ENCODE results near the gene KRT13.
"Not testable (repeated sequence)": the region's sequence is repeated elsewhere in the genome, so short reads cannot be mapped to it uniquely, and the experiment has no call there.

The KRT13 gene

DNA sequence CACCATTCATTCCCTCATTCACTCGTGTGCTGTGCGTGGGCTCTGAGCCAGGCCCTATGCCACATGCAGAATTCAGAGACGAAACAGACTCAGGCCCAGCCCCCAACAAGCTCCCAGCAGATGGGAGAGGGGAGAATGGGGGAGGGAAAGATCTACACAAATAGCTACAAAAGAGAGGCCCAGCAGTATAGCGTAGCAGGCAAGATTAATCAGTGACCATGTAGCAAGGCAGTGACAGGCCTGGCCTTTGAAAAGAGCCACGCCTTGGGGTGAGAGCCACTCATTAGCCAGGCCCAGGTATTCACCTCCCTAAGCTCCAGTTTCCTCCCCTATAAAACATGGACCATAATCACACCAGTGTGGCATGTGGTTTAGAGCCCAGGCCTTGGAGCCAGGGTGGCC, 39.1 kb upstream of the KRT13 start:
- no peak overlapping the region for H3K4me3 ChIP-seq (ENCODE audit: low read depth, low read length)
- TF ChIP-seq, protein P1, sequence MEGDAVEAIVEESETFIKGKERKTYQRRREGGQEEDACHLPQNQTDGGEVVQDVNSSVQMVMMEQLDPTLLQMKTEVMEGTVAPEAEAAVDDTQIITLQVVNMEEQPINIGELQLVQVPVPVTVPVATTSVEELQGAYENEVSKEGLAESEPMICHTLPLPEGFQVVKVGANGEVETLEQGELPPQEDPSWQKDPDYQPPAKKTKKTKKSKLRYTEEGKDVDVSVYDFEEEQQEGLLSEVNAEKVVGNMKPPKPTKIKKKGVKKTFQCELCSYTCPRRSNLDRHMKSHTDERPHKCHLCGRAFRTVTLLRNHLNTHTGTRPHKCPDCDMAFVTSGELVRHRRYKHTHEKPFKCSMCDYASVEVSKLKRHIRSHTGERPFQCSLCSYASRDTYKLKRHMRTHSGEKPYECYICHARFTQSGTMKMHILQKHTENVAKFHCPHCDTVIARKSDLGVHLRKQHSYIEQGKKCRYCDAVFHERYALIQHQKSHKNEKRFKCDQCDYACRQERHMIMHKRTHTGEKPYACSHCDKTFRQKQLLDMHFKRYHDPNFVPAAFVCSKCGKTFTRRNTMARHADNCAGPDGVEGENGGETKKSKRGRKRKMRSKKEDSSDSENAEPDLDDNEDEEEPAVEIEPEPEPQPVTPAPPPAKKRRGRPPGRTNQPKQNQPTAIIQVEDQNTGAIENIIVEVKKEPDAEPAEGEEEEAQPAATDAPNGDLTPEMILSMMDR (IDR thresholded peaks at IDR 0.05; ENCODE audit: low read depth, low read length), result no peak
- in situ Hi-C loops (cut with HindIII; ENCODE audit: low sequenced_read_pairs), result no loop called here
- no peak for DNase-seq (ENCODE audit: low read depth, low spot score)

DNA sequence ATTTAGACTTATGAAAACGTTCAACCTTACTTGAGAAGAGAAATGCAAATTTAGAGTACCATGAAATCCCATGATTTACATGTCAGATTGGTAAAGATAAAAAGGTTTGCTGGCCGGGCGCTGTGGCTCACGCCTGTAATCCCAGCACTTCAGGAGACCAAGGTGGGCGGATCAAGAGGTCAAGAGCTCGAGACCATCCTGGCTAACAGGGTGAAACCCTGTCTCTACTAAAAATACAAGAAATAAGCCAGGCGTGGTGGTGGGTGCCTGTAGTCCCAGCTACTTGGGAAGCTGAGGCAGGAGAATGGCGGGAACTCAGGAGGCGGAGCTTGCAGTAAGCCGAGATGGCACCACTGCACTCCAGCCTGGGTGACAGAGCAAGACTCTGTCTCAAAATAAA, 37.4 kb upstream of the KRT13 start:
- in situ Hi-C loops (cut with HindIII; ENCODE audit: low sequenced_read_pairs); DNase-seq (ENCODE audit: low read depth, low spot score); H3K4me3 ChIP-seq (ENCODE audit: low read depth, low read length): not testable (repeated sequence)

DNA sequence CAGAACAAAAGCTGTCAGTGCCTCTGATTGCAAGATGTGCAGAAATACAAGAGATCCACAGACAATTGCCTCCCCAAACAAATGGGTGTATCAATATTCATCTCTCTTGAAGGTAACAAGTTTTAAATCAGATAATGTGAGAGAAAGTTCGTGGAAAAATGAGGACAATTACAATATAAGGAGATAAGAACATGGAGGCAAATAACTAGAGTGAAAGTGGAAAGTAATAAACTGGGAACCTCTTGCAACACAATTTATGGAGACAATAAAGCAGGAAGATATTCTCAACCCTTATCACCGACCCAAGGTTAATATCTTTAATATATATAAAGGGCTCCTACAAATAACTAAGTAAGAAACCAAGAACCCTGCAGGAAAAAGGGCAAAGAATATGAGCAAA, 36.9 kb upstream of the KRT13 start:
- TF ChIP-seq, protein P1 (IDR thresholded peaks at IDR 0.05; ENCODE audit: low read depth, low read length), result no peak
- H3K4me3 ChIP-seq (ENCODE audit: low read depth, low read length), result no peak overlapping the region
- in situ Hi-C loops (cut with HindIII; ENCODE audit: low sequenced_read_pairs), result no loop called here
- no peak for DNase-seq (ENCODE audit: low read depth, low spot score)

DNA sequence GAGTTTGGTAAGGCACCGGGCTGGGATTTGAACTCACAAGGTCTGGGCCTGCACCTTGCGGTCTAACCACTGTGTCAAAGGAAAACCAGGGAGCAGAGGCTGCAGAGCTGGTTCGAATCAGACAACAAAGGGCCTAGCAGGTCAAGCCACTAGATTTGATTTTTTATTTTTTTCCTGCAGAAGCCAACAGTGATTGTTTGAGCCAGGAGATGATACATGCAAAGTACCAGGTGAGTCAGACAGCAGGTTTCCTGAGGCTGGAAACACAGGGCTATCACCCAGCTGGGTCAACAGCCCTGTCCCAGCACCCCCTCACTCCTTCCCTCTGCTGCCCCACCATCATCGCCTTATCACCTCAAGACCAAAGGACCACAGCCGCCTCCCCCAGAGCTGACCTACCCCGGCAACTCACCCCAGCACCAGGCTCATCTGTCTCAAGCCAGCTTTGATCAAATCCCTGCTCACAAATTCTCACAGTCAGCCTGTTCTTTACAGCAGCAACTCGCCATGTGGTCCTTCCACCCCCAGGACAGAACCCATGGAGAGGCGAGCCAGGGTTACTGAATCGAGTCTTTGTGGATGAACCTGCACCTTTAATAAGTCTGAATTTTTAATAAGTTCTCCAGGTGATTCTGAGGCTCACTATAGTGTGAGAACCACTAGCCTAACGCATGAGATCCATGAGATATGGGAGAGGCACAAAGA, 35.7 kb upstream of the KRT13 start:
- DNase-seq (ENCODE audit: low read depth, low spot score), result no peak
- TF ChIP-seq, protein P1 (IDR thresholded peaks at IDR 0.05; ENCODE audit: low read depth, low read length), result no peak
- in situ Hi-C loops (cut with HindIII; ENCODE audit: low sequenced_read_pairs), result no loop called here

DNA sequence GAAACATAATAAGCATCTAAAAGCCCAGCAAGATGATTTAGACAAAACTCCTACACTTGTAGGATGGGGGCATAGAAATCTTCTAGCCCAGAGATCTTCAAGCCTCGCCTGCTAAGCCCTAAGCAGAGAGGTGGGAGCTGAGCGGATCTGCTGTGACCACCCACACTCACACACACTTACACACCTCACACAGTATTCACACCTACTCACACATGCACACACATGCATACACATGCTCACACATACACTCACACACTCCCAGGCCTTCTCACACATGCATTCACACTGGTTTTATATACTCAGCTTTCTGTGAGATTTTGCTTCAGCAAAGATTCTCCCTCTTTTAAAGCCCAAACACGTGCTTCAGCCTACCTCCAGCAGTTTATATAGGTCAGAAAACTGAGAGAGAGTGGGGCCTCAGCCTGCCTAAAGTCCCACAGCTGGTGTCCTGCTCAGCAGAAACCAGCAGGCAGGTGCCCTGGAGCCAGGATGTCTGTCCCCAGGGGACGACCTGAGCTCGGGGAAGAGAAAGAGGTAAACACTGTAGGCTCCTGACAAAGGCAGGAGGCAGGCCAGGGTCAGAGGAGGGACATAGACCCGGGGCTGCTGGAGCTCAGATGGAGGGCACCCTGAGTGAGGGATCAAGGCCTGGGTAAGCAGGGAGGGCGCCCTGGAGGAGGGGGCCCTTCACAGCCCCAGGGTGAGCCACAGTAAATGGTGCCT, 34.7 kb upstream of the KRT13 start:
- TF ChIP-seq, protein P1 (IDR thresholded peaks at IDR 0.05; ENCODE audit: low read depth, low read length), result no peak

More for the DNA sequence above, 35.7 kb upstream of the KRT13 start:
- no peak overlapping the region for H3K4me3 ChIP-seq (ENCODE audit: low read depth, low read length)

DNA sequence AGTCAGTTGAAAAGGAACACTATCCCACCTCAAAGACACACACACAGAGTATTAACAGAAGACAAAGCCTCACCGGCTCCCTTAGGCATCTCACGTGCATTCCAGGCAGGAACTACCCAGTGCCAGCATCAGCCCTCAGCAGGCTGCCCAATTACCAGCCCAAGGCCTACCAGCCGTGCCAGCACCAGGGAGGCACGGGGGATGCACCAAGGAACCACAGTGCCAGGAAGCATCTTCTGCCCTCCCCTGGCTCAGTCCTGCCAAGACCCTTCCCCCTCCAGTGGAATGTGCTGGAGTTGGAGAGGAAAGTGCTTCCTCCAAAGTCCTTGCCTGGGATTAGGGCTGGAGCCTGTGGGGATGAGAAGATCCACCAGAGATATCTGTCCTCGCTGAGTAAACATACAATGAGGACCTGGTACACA, 33.7 kb upstream of the KRT13 start:
- DNase-seq (ENCODE audit: low read depth, low spot score), result no peak
- TF ChIP-seq, protein P1 (IDR thresholded peaks at IDR 0.05; ENCODE audit: low read depth, low read length), result no peak
- H3K4me3 ChIP-seq (ENCODE audit: low read depth, low read length), result no peak overlapping the region
- in situ Hi-C loops (cut with HindIII; ENCODE audit: low sequenced_read_pairs), result no loop called here

More for the DNA sequence above, 34.7 kb upstream of the KRT13 start:
- no peak overlapping the region for H3K4me3 ChIP-seq (ENCODE audit: low read depth, low read length)
- in situ Hi-C loops (cut with HindIII; ENCODE audit: low sequenced_read_pairs), result no loop called here
- no peak for DNase-seq (ENCODE audit: low read depth, low spot score)

DNA sequence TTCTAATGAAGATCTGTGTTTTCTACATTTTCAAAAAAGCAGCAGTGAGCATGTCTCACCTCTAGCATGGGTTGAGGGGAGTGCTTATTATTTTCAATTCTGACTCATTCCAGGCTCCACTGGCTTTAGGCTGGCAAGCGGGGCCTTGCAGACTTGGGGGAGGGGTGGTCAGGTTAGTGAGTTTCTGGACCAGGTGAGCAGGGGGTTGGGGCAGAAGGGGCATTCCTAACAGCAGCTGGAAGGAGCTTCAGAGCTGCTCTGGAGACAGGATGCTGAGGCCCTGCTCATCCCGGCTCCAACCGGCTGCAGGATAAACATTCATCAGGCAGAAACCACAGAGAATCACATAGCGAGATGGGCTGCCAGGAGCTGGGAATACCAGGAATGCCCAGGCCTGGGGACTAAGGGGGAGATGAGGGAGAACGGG, 33.2 kb upstream of the KRT13 start:
- TF ChIP-seq, protein P1 (IDR thresholded peaks at IDR 0.05; ENCODE audit: low read depth, low read length), result no peak
- in situ Hi-C loops (cut with HindIII; ENCODE audit: low sequenced_read_pairs), result no loop called here
- no peak for DNase-seq (ENCODE audit: low read depth, low spot score)
- H3K4me3 ChIP-seq (ENCODE audit: low read depth, low read length), result no peak overlapping the region

All from astrocyte of the spinal cord (primary cell).